NCI-H460 (cell line): ENCODE data around the gene SMYD3. TPM values are rescaled to one million over a fixed set of nuclear protein-coding genes. Genes with fewer than 3 reads are reported as not detected.

Experiments used
- DNase-seq: peaks from one replicate; pipeline ENCODE4 v3.0.0-alpha.2; 2016; ENCODE audit warnings: low read depth; ENCODE audit errors: extremely low read depth
- total RNA-seq: library from RNA; depleted of rRNA; stranded (reverse); fragments of >200 nt; shearing (Covaris generic); gene quantifications from 2 replicates; pipeline ENCODE4 v1.2.3, GENCODE V29; 2014

The SMYD3 gene
- total RNA-seq, 1 experiment from 2014 or later: 348 TPM

GRCh38 chr1:246318622-246319021 lies 188.5 kb downstream of the SMYD3 start:
- DNase-seq: no peak

- no peak for DNase-seq
Measured at GRCh38 chr1:246318036-246318359, 189.1 kb downstream of the SMYD3 start.

- no peak for DNase-seq
Measured at GRCh38 chr1:246317332-246318035, 189.6 kb downstream of the SMYD3 start.

- no peak for DNase-seq
Measured at GRCh38 chr1:246311461-246311860, 195.6 kb downstream of the SMYD3 start.

GRCh38 chr1:246309247-246309884 lies 197.7 kb downstream of the SMYD3 start:
- DNase-seq: no peak

- DNase-seq: no peak
Measured at GRCh38 chr1:246308533-246309075, 198.5 kb downstream of the SMYD3 start.

GRCh38 chr1:246306415-246307037 lies 200.6 kb downstream of the SMYD3 start:
- peak; percentile 97 for DNase-seq

- peak; percentile 79 for DNase-seq
Measured at GRCh38 chr1:246304484-246305259, 202.4 kb downstream of the SMYD3 start.

GRCh38 chr1:246302711-246303317 lies 204.3 kb downstream of the SMYD3 start:
- no peak for DNase-seq

- DNase-seq: no peak
Measured at GRCh38 chr1:246302251-246302625, 204.8 kb downstream of the SMYD3 start.

GRCh38 chr1:246301553-246302250 lies 205.4 kb downstream of the SMYD3 start:
- DNase-seq: no peak

- no peak for DNase-seq
Measured at GRCh38 chr1:246300626-246301549, 206.2 kb downstream of the SMYD3 start.

GRCh38 chr1:246297279-246298265 lies 209.5 kb downstream of the SMYD3 start:
- no peak for DNase-seq

GRCh38 chr1:246295968-246296367 lies 211.1 kb downstream of the SMYD3 start:
- no peak for DNase-seq

- DNase-seq: no peak
Measured at GRCh38 chr1:246295340-246295739, 211.7 kb downstream of the SMYD3 start.

- DNase-seq: no peak
Measured at GRCh38 chr1:246294263-246294662, 212.8 kb downstream of the SMYD3 start.

- DNase-seq: no peak
Measured at GRCh38 chr1:246293366-246294121, 213.5 kb downstream of the SMYD3 start.
